ENCODE results near the gene PDZD4.

The PDZD4 gene

GRCh38 chrX:153868576-153869472 lies 38.5 kb upstream of the PDZD4 start:
- no peak for DNase-seq (ENCODE audit: low read depth in 2 of 2)

GRCh38 chrX:153867671-153868070 lies 37.3 kb upstream of the PDZD4 start:
- DNase-seq (ENCODE audit: low read depth in 2 of 2) = no peak

GRCh38 chrX:153867139-153867538 lies 36.8 kb upstream of the PDZD4 start:
- no peak for DNase-seq (ENCODE audit: low read depth in 2 of 2)

GRCh38 chrX:153866302-153867019 lies 36.1 kb upstream of the PDZD4 start:
- DNase-seq (ENCODE audit: low read depth in 2 of 2) = no peak

GRCh38 chrX:153865685-153866084 lies 35.3 kb upstream of the PDZD4 start:
- DNase-seq (ENCODE audit: low read depth in 2 of 2) = no peak

- no peak for DNase-seq (ENCODE audit: low read depth in 2 of 2)
Measured at GRCh38 chrX:153865321-153865580, 34.9 kb upstream of the PDZD4 start.

GRCh38 chrX:153864561-153865320 lies 34.4 kb upstream of the PDZD4 start:
- DNase-seq (ENCODE audit: low read depth in 2 of 2) = no peak

- DNase-seq (ENCODE audit: low read depth in 2 of 2) = no peak
Measured at GRCh38 chrX:153864101-153864500, 33.8 kb upstream of the PDZD4 start.

- no peak for DNase-seq (ENCODE audit: low read depth in 2 of 2)
Measured at GRCh38 chrX:153863251-153863991, 33.1 kb upstream of the PDZD4 start.

GRCh38 chrX:153862369-153863250 lies 32.3 kb upstream of the PDZD4 start:
- DNase-seq (ENCODE audit: low read depth in 2 of 2) = no peak

- DNase-seq (ENCODE audit: low read depth in 2 of 2) = no peak
Measured at GRCh38 chrX:153861733-153862310, 31.5 kb upstream of the PDZD4 start.

- no peak for DNase-seq (ENCODE audit: low read depth in 2 of 2)
Measured at GRCh38 chrX:153861151-153861550, 30.8 kb upstream of the PDZD4 start.

- DNase-seq (ENCODE audit: low read depth in 2 of 2) = no peak
Measured at GRCh38 chrX:153857348-153857903, 27.1 kb upstream of the PDZD4 start.

GRCh38 chrX:153854702-153855101 lies 24.4 kb upstream of the PDZD4 start:
- no peak for DNase-seq (ENCODE audit: low read depth in 2 of 2)

- no peak for DNase-seq (ENCODE audit: low read depth in 2 of 2)
Measured at GRCh38 chrX:153853902-153854267, 23.5 kb upstream of the PDZD4 start.

GRCh38 chrX:153853180-153853901 lies 23.0 kb upstream of the PDZD4 start:
- no peak for DNase-seq (ENCODE audit: low read depth in 2 of 2)

- DNase-seq (ENCODE audit: low read depth in 2 of 2) = no peak
Measured at GRCh38 chrX:153851981-153852380, 21.6 kb upstream of the PDZD4 start.

GRCh38 chrX:153848325-153848724 lies 18.0 kb upstream of the PDZD4 start:
- no peak for DNase-seq (ENCODE audit: low read depth in 2 of 2)

GRCh38 chrX:153845842-153846241 lies 15.5 kb upstream of the PDZD4 start:
- DNase-seq (ENCODE audit: low read depth in 2 of 2) = no peak

- no peak for DNase-seq (ENCODE audit: low read depth in 2 of 2)
Measured at GRCh38 chrX:153845195-153845594, 14.9 kb upstream of the PDZD4 start.

Data from stimulated activated CD8-positive, alpha-beta memory T cell treated with anti-CD3 and anti-CD28 coated beads, Interleukin-2, amount 100 ng/mL, for 48 hours (primary cell).